Adrenal gland (tissue), 12 donors: ENCODE data around the gene SORBS2. TPM values are rescaled to one million over a fixed set of nuclear protein-coding genes. Genes with fewer than 3 reads are reported as not detected.

Experiments
- DNase-seq, 7 donors: peaks; one replicate each; pipeline ENCODE4 v3.0.0-alpha.2; 2019 to 2020
- H3K27ac ChIP-seq, 5 donors: fragments of 200-600 bp; sonication (generic) in 4 of 5; 1 replicate in 3 of 5; 2 replicates in 2 of 5; pipeline versions ENCODE4 v1.5.1 to v1.8.0; 2016 to 2020; ENCODE audit warnings: mild to moderate bottlenecking in 1 of 5
- H3K27me3 ChIP-seq: fragments of 200-600 bp; 2 replicates; pipeline ENCODE4 v1.8.0; 2021
- H3K36me3 ChIP-seq, 2 donors: fragments of 200-600 bp; replicated peaks in 1 of 2; 1 replicate in 1 of 2; 2 replicates in 1 of 2; pipeline versions ENCODE4 v1.5.1 to v1.8.0; 2018 to 2022
- H3K4me1 ChIP-seq, 2 donors: fragments of 200-600 bp; replicated peaks in 1 of 2; 1 replicate in 1 of 2; 2 replicates in 1 of 2; pipeline versions ENCODE4 v1.5.1 to v1.8.0; 2018 to 2021
- H3K4me3 ChIP-seq, 4 donors: fragments of 200-600 bp; sonication (generic) in 3 of 4; one replicate each; pipeline ENCODE4 v1.5.1; 2016 to 2018
- H3K9me3 ChIP-seq, 3 donors: fragments of 200-600 bp; sonication (generic) in 1 of 3; replicated peaks in 1 of 3; 1 replicate in 2 of 3; 2 replicates in 1 of 3; pipeline versions ENCODE4 v1.5.1 to v1.8.0; 2016 to 2021
- CTCF ChIP-seq, 6 experiments: fragments of 450-650 bp in 4 of 6; fragments of 200-600 bp in 2 of 6; sonication (generic) in 1 of 6; IDR thresholded peaks; 1 replicate in 5 of 6; 2 replicates in 1 of 6; pipeline versions ENCODE4 v1.5.1 to v1.8.0; 2016 to 2021; ENCODE audit warnings: antibody characterized with exemption in 6 of 6, mild to moderate bottlenecking in 2 of 6, moderate library complexity in 1 of 6
- POLR2A ChIP-seq, 2 donors: fragments of 450-650 bp; IDR thresholded peaks; one replicate each; pipeline ENCODE4 v1.6.1; 2017; ENCODE audit warnings: antibody characterized with exemption in 2 of 2, mild to moderate bottlenecking in 2 of 2, moderate library complexity in 1 of 2
- WGBS, 4 donors: extraction: QIAGEN DNeasy Blood & Tissue Kit in 2 of 4; methylation state at CpG; one replicate each; pipeline versions ENCODE4 v1.1.5 to v1.1.7; 2013 to 2017; 5-methylcytosine and 5-hydroxymethylcytosine counted together
- intact Hi-C, 2 donors: fragments of 100-400 bp; cut with DNase I; formaldehyde crosslinking; loops; one replicate each; pipeline versions ENCODE4 v1.14.1 to v1.15.0; 2022 to 2023
- polyA plus RNA-seq, 3 donors: library from polyadenylated mRNA; stranded (reverse); fragments of 200-250 nt in 2 of 3; fragments of 350-450 nt in 1 of 3; fragmentation: Illumina TruSeq in 1 of 3; extraction: RNeasy Lipid Tissue Mini Kit (QIAGEN cat#74804) in 1 of 3; gene quantifications; one replicate each; pipeline ENCODE4 v1.2.3, GENCODE V29; 2013 to 2014
- total RNA-seq, 9 donors: library from RNA; depleted of rRNA in 4 of 9; stranded (reverse); fragments of >200 nt in 4 of 9; fragments of 120-200 nt in 1 of 9; fragmentation: NEBNext Ultra II Directional in 1 of 9; extraction: Animal tissue kit (Norgen Biotek cat#: 25700) in 1 of 9; gene quantifications; one replicate each; pipeline versions ENCODE4 v1.1.0 to v1.2.4, GENCODE V29; 2013 to 2023
- donor health status: healthy with polysubstance abuse.
- donor health status: Bipolar disorder and iron deficiency.
- donor health status: DM: yes; HTN: yes; CAD: no.
- donor health status: DM: no; HTN: no; CAD: no.
- donor health status: DM: no; HTN: no; CAD: no.
- donor health status: DM: yes; HTN: yes; CAD: no.

The SORBS2 gene
- total and polyA plus RNA-seq, 12 donors, result 126 to 875 (median 582) TPM

GRCh38 chr4:185576962-185577950 lies 234.7 kb downstream of the SORBS2 start:
- H3K27ac ChIP-seq, result no peak overlapping the region
- no peaks in the 10 kb centered on the region for H3K9me3 ChIP-seq
- H3K36me3 ChIP-seq, result no peaks in the 10 kb centered on the region
- peaks cover 0 to 3% of the 10 kb centered on the region in 2 donors for H3K4me1 ChIP-seq
- TF ChIP-seq POLR2A (IDR thresholded peaks at IDR 0.05) (no peak), CTCF (IDR thresholded peaks at IDR 0.05) (no peak)
- H3K4me3 ChIP-seq, result no peak overlapping the region
- intact Hi-C loops, result loop anchor here in 1 of 2 donors (10.0 kb wide), 1 partner anchor 102 kb away; the partner anchor contains the start of gene CCDC110
- 81 to 89% (median 85%) methylated on average over 8 of the region's 8 CpGs for WGBS, 4 donors
- H3K27me3 ChIP-seq, result no peaks in the 10 kb centered on the region
- no peak for DNase-seq

- Histone ChIP-seq H3K4me1 (peaks cover 0 to 3% of the 10 kb centered on the region in 2 donors), H3K9me3 (no peaks in the 10 kb centered on the region), H3K4me3 (no peak overlapping the region), H3K27ac (no peak overlapping the region), H3K27me3 (no peaks in the 10 kb centered on the region), H3K36me3 (no peaks in the 10 kb centered on the region)
- WGBS, 4 donors, result 79 to 90% (median 85%) methylated on average over 9 of the region's 9 CpGs
- no peak for DNase-seq
- TF ChIP-seq CTCF (IDR thresholded peaks at IDR 0.05) (no peak), POLR2A (IDR thresholded peaks at IDR 0.05) (no peak)
- intact Hi-C loops, result loop anchor here in 1 of 2 donors (10.0 kb wide), 1 partner anchor 102 kb away; the partner anchor contains the start of gene CCDC110
Measured at GRCh38 chr4:185576314-185576961, 235.6 kb downstream of the SORBS2 start.

GRCh38 chr4:185573651-185574199 lies 238.3 kb downstream of the SORBS2 start:
- Histone ChIP-seq H3K4me1 (peaks cover 0 to 3% of the 10 kb centered on the region in 2 donors), H3K27me3 (no peaks in the 10 kb centered on the region), H3K27ac (no peak overlapping the region), H3K36me3 (no peaks in the 10 kb centered on the region), H3K9me3 (no peaks in the 10 kb centered on the region), H3K4me3 (no peak overlapping the region)
- TF ChIP-seq POLR2A (IDR thresholded peaks at IDR 0.05) (peak in 1 of 2 donors; percentile 32), CTCF (IDR thresholded peaks at IDR 0.05) (no peak)
- peak; percentile 50 to 78 (median 68) for DNase-seq
- WGBS, 4 donors, result 55 to 60% (median 56%) methylated on average over 9 to 10 of the region's 10 CpGs
- intact Hi-C loops, result loop anchor here in 1 of 2 donors (10.0 kb wide), 1 partner anchor 99 kb away; the partner anchor contains the start of gene CCDC110

GRCh38 chr4:185570727-185571126 lies 241.3 kb downstream of the SORBS2 start:
- Histone ChIP-seq H3K27ac (no peak overlapping the region), H3K9me3 (no peaks in the 10 kb centered on the region), H3K36me3 (no peaks in the 10 kb centered on the region), H3K4me3 (no peak overlapping the region), H3K4me1 (peaks cover 0 to 17% of the 10 kb centered on the region in 2 donors), H3K27me3 (no peaks in the 10 kb centered on the region)
- intact Hi-C loops, result loop anchor here in 1 of 2 donors (10.0 kb wide), 1 partner anchor 96 kb away; the partner anchor contains the start of gene CCDC110
- no peak for DNase-seq
- TF ChIP-seq POLR2A (IDR thresholded peaks at IDR 0.05) (no peak), CTCF (IDR thresholded peaks at IDR 0.05) (no peak)
- 85 to 94% (median 88%) methylated on average over 3 of the region's 3 CpGs for WGBS, 4 donors
